GM18951 (cell line): ENCODE results near the gene TMEM97.
A peak's percentile ranks its signal among the peaks of the same experiment; 100 is the strongest.
"Not testable (repeated sequence)": the region's sequence is repeated elsewhere in the genome, so short reads cannot be mapped to it uniquely, and the experiment has no call there.

Experiments used
- POLR2A ChIP-seq: IDR thresholded peaks from 4 replicates; pipeline ENCODE4 v1.6.1; 2011; ENCODE audit warnings: mild to moderate bottlenecking; ENCODE audit not compliant: insufficient read length, insufficient read depth; ENCODE audit errors: extremely low read depth
- in situ Hi-C: fragments of 300-500 bp; cut with MboI; formaldehyde crosslinking; loops from one replicate; pipeline ENCODE4 v1.12.0; 2022; ENCODE audit warnings: low sequenced_read_pairs, mixed read lengths, inconsistent platforms; ENCODE audit not compliant: unreplicated experiment

Gene TMEM97

GRCh38 chr17:28318759-28319597 lies at the start of gene TMEM97:
Gene TMEM97 (plus strand): TSS chr17:28319200. CDS start chr17:28319240, 40 bp downstream.
- in situ Hi-C loops, result no loop called here
- peak; percentile 69 for TF ChIP-seq POLR2A

- no peak for TF ChIP-seq POLR2A
- in situ Hi-C loops, result no loop called here
These were observed 48.9 kb upstream of the TMEM97 start for GRCh38 chr17:28270055-28270454.

GRCh38 chr17:28270926-28271325 lies 48.1 kb upstream of the TMEM97 start:
- in situ Hi-C loops, result no loop called here
- no peak for TF ChIP-seq POLR2A

GRCh38 chr17:28271431-28271830 lies 47.6 kb upstream of the TMEM97 start:
- in situ Hi-C loops, result no loop called here
- no peak for TF ChIP-seq POLR2A

GRCh38 chr17:28272166-28272565 lies 46.8 kb upstream of the TMEM97 start:
- no peak for TF ChIP-seq POLR2A
- in situ Hi-C loops, result no loop called here

- in situ Hi-C loops, result not testable (repeated sequence)
These were observed 45.7 kb upstream of the TMEM97 start for GRCh38 chr17:28273341-28273740.

GRCh38 chr17:28274591-28275265 lies 44.3 kb upstream of the TMEM97 start:
- no peak for TF ChIP-seq POLR2A
- in situ Hi-C loops, result no loop called here

- no peak for TF ChIP-seq POLR2A
- in situ Hi-C loops, result no loop called here
These were observed 43.0 kb upstream of the TMEM97 start for GRCh38 chr17:28276011-28276410.

- no peak for TF ChIP-seq POLR2A
- in situ Hi-C loops, result no loop called here
These were observed 39.6 kb upstream of the TMEM97 start for GRCh38 chr17:28279411-28279810.

GRCh38 chr17:28280826-28281225 lies 38.2 kb upstream of the TMEM97 start:
- in situ Hi-C loops, result no loop called here
- no peak for TF ChIP-seq POLR2A

- TF ChIP-seq POLR2A, result no peak
These were observed 36.4 kb upstream of the TMEM97 start for GRCh38 chr17:28282596-28282995.

GRCh38 chr17:28285965-28286364 lies 33.0 kb upstream of the TMEM97 start:
- in situ Hi-C loops, result no loop called here
- no peak for TF ChIP-seq POLR2A

More at GRCh38 chr17:28282596-28282995, 36.4 kb upstream of the TMEM97 start:
- in situ Hi-C loops, result no loop called here

- in situ Hi-C loops, result no loop called here
- TF ChIP-seq POLR2A, result no peak
These were observed 28.3 kb upstream of the TMEM97 start for GRCh38 chr17:28290703-28291102.

GRCh38 chr17:28291780-28292330 lies 27.1 kb upstream of the TMEM97 start:
- TF ChIP-seq POLR2A, result no peak
- in situ Hi-C loops, result no loop called here

- in situ Hi-C loops, result not testable (repeated sequence)
These were observed 26.1 kb upstream of the TMEM97 start for GRCh38 chr17:28292878-28293277.
